HG03025 (cell line): ENCODE data around the gene PCLO.
"Not testable (repeated sequence)": the region's sequence is repeated elsewhere in the genome, so short reads cannot be mapped to it uniquely, and the experiment has no call there.

Experiments
- ATAC-seq: cut with Tn5 transposase; IDR thresholded peaks from one replicate; pipeline ENCODE4 v1.9.1; 2021; ENCODE audit warnings: mild to moderate bottlenecking, moderate library complexity; ENCODE audit not compliant: unreplicated experiment, low FRiP score

Gene PCLO

DNA sequence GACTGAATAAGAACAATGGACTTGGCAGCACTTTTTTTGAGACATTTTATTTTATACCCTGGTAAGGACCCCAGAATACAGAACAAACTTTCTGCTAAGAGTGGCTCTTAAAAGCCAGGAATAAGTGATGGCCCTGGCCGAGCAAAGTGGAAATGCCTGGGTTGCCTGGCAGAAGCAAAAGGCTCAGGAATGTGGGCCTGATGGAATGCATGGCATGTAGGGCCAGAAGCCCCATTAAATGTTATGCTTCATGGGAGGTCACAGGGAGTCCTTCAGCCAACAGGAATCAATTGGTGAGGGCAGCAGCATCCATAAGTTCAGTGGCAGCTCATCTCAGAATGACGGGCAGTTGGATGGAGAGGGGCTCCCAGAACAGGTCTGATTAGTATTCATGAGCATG lies 417.6 kb downstream of the PCLO start:
- no peak for ATAC-seq

DNA sequence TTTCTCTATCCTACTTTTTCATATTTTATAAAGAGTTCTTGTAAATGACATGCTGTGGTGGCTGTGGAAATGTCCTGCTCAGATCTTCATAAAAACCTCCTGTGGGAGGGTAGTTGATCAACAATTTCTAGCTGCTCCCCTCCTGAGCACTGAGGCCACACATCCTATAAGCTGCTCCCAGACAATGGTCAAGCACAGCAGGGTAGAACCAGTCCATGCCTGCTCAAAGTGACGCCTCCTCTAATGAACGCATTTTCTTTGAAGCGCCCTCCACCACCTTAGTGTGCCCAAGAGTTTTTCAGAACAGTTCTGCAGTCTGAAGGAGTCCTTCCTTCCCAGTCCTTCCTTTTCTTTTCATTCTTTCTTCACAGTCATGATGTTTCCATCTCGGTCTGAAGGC lies 420.5 kb downstream of the PCLO start:
- no peak for ATAC-seq

DNA sequence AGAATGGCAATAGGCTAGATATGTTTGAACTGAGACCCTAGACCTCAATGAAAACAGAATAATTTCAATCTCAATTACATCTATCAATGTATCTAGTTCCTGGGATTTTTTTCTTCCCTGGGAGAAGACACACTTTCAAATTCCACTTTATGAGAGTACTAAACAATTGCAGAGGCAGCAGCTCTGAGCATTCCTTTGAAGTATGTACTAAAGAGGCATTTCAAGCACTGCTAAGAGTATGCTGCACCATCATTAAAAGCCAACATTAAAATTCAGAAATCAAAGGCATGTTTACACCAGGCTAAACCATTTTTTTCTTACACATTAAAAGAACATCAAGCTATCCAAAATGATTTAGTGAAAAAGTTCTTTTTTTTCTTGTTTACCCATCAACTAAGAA lies 421.2 kb downstream of the PCLO start:
- ATAC-seq: no peak

DNA sequence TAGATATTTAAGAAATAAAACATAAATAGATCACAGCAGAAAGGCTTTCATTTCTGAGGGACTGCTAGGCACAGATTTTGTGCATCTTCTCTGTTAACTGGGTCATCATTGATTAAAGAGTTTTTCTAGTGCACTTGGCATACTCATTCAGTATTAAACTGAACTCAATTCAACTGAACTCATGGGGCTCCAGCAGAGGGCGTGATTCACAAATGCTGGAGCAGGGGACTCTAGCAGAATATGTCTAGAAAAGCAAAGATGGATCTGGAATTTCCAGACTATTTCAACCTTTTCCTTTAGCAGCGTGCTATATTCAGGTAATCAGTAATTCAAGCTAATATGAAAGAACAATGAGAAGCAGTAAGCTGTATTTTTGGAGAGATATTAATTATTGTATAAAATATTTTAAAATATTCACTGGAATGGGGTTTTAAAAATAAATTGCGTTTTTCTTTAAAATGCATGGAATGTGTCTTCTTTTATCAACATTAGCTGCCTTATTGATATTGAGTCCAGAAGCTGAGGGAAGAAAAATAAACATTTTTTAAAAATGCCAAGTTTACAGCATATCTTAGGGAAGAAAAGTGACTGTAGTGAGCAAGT lies 422.3 kb downstream of the PCLO start:
- ATAC-seq: no peak

DNA sequence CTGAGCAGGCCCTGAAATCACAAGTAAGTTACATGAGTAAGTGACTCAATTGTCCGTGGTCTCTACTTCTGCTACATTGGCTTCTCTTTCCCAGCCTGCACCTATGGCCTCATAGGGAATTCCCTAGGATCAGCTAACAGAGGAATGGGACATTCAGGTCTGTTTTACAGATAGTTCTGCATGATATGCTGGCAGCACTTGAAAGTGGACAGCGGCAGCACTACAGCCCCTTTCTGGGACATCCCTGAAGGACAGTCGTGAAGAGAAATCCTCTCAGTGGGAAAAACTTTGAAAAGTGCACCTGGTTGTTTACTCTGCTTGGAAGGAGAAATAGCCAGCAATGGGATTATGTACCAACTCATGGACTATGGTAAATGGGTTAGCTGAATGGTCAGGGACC lies 426.1 kb downstream of the PCLO start:
- ATAC-seq: no peak

DNA sequence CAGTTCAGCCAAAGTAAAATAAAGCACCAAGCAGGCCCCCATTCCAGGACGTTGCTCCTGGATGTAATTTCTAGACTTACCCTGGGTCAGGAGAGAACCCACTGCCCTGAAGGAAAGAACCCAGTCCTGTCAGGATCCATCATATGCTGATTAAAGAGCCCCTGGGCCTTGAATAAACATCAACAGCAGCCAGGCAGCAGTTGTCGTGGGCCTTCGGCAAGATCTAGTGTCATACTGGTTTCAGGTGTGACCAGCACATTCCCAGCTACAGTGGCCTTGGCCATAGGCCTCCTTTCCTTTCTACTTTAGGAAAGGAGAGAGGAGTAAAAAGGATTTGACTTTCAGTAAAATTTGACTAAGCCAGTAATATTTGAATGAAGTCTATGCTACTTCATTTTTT lies 430.0 kb downstream of the PCLO start:
- ATAC-seq: no peak

DNA sequence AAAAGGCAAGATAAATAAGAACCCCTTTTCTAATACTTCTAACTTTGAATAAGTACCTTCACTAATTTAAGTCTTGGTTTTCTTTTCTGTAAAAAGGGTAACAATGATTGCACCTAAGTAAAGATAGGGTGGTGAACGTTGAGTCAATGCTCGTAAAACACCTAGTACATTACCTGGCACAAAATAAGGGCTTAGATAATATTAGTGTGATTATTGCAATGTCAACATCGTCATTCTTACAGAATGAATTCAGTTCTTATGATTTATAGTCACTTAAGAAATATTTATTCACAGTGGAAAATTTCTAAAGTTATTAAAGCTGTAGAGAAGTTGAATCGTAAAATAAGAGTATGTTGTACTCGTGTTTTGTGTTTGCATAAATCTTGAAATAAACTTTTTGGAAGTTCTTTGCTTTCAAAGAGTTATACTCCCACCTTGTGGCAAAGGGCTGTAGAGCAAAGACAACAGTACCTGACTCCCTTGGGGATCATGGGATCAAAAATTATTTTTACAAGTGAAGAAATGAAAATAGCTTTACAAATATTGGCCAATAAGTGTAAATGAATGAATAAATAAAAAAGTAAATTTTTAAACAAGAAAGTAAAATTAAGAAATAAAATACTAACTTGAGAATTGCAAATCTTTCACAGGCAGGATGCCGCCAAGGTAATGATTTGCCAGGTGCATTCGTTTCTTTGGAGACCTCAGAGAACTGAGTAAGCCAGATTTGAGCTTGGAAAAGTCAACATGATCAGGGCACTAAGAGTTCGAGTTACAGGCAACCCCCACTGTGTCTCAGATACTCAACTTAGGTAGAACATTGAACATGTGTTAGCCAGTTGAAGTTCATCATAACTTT lies 433.3 kb downstream of the PCLO start:
- ATAC-seq: no peak

DNA sequence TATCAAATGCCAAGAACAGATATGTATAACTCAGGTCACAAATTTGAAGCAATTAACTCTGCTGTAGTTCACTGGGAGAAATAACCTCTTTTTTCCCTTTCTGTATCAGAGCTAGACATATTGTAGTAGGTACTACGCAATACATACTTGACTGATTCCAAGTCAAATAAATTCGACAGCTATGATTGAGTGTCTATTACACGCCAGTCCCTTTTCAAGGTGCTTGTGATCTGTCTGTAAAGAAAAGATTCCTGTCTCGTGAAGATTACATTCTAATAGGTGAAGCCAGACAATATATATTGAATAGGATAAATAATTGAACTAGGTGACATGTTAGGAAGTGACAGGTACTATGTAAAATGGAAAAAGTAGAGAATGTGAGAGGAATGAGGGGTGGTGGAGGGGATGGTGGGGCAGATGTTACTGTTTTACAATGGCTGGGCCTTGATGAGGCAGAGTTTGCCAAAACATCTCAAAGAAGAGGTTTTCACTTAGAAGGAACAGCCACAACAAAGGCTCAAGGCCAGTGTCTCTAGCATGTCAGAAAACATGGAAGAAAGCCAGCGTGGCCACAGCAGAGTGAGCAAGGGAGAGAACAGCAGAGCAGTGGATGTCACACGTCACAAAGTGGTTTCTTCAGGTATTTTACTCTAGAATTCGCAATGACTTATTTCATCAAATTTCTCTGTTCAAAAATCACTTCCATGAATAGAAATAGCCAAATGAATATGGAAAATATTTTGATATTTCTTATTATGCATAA lies 436.5 kb downstream of the PCLO start:
- no peak for ATAC-seq

DNA sequence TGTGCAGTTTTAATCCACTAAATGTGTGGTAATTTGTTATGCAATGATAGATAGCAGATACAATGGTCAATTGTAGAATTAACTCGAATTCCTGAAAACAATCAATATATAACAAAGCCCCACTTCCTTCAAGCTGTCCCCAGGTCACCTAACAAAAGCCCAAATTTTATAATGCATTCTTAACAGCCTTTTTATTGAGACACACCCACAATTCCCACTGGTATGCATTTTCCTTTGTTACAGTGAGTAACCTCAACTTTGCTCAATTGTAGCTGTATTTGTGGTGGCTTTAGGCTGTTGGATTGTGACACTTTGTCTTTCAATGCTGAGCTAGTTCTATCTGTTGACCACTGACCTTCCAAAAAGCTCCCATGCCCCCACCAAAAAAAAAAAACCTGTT lies 439.3 kb downstream of the PCLO start:
- no peak for ATAC-seq

DNA sequence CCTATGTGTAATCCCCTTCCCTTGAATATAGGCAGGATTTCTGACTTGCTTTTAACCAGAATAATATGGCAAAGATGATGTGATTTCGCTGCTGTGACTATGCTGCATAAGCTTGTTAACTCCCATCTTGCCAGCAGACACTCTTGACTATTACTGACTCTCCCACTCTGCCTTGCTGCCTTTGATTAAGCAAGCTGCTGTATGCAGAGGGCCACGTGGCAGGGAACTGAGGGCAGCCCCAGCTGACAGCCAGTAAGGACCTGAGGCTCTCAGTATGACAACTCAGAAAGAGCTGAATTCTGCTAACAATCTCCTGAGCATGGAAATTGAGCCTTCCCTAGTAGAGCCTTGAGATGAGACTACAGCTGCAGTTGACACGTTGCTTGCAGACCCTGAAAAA lies 439.7 kb downstream of the PCLO start:
- ATAC-seq: no peak

DNA sequence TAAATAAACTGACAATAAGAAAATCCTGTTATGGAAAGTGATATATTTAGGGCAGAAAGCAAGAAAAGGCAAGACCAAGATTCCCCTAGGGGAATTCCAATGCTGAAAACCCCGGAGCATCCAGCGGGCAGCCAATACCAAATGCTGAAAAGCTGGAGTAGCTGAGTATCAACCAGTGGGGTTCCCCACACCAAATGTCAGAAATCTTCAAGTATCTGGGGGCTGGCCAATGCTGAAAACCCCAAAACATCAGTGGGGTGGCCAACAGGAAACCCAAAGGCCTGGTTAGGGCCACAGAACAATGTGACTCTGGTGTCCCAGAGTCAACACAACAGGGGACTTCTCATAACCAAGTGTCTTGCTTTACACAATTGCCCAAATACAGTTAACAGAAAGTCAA lies 447.3 kb downstream of the PCLO start:
- ATAC-seq: no peak

DNA sequence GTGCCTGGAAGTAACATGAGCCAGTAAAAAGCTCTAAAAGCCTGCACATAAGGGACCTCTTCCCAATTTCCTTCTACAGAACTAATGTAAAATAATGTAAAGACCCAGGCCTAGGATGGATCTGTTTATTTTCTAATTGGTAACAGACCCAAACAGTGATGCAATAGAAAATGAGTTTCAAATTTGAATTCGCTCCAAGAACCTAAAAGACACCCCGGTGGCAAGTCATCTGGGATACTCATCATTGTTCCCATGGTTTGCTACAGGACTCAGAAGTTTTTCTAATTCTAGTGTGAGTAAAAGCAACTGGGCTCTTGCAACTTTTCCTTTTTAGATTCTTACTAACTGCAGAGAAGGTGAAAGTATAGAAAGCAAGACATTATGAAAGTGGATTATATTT lies 447.8 kb downstream of the PCLO start:
- no peak for ATAC-seq

DNA sequence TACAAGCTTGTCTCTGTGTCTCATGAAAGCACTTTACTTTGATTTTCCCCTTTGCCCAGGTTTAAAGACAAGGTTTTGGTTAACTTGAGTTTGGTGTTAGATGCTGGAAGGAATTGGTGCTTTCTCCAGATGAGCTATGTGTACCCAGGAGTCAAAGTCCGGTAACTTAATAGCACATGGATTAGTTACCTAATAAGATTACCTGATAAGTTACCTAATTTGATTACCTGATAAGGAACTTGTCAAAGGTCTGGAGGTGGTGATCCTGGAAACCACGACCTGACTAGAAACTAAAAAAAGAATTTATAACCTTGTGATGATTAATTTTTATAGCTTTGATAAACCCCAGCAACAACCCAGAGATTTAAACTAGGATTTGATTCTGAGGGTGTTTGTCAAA lies 449.2 kb downstream of the PCLO start:
- no peak for ATAC-seq

DNA sequence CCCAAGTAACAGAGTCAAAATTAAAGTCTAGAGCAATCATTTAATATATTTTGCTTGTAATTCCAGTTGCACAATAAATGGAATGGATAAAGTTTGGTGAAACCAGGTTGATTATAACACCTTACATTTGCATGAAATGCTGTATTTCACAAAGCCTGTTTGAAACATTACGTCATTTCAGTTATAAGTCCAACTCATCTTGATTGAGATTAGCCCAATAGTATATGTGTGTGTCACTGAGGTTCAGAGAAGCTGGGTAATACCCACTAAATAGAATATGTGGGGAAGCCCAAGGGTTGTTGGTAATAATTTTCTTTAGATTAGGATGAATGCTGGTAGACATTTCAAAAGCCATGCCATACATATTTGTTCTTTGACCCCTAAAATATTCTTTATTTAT lies 456.3 kb downstream of the PCLO start:
- not testable (repeated sequence) for ATAC-seq

DNA sequence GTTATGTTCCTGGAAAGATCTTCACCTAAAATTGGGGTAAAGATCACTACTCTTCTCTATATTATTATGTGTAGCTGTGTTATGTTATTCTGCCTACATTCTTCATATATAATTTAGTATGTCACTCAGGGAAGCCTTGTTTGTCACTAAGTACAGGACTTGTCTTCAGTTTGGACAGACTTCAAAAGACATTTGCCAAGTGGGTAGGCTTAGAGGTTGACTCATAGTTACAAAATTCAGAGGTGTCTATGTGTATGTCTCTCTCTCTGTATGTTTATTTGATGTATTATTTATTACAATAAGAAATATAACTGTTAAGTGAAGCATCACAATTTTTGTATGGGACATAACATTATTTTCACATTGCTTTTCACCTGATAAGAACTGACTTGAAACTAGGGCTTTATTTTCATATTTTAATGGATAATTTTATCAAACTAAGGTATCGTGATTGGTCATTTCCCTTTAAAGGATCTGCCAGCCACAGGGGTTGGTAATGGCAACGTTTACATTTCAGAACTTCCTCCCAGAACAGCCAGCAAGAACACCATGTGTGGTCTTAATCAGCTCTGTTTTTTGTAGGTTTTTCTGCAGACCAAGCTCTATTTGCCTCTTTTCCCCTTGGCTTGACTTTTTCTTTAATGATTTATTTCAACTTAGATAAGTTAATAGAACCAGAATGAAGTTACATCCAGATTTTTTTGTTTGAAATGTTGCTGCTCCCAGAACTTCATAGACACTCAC lies 457.0 kb downstream of the PCLO start:
- ATAC-seq: no peak

DNA sequence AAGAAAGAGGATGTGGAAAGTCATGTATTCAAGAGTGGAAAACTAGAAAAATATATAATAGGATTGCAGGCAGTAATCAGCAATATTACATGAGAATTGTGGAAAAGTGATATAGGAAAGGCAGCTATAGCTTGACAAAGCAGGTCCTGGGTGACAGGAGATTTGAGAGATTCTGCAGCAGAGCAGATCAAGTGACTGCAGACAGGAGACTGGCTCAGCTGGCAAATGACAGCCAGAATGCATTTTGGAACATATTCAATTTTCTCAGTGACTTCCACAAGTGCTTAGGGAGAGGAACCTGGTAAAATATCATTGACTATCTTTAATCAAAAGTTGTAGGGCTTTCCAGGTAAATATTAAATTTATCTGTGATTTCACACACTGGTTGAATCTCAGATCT lies 458.6 kb downstream of the PCLO start:
- ATAC-seq: no peak
